Fibroblast of peridontal ligament (primary cell): Measurements from ENCODE around the gene MBTPS1.

Experiments used
- DNase-seq: peaks from one replicate; pipeline ENCODE4 v3.0.0-alpha.2; 2010; ENCODE audit errors: extremely low read depth

MBTPS1 gene

GRCh38 chr16:84036982-84037425 is 79.7 kb downstream of the MBTPS1 start:
- no peak for DNase-seq

- DNase-seq: no peak
Measured at GRCh38 chr16:84036131-84036530, 80.6 kb downstream of the MBTPS1 start.

GRCh38 chr16:84034516-84034915 is 82.2 kb downstream of the MBTPS1 start:
- DNase-seq: no peak

DNA sequence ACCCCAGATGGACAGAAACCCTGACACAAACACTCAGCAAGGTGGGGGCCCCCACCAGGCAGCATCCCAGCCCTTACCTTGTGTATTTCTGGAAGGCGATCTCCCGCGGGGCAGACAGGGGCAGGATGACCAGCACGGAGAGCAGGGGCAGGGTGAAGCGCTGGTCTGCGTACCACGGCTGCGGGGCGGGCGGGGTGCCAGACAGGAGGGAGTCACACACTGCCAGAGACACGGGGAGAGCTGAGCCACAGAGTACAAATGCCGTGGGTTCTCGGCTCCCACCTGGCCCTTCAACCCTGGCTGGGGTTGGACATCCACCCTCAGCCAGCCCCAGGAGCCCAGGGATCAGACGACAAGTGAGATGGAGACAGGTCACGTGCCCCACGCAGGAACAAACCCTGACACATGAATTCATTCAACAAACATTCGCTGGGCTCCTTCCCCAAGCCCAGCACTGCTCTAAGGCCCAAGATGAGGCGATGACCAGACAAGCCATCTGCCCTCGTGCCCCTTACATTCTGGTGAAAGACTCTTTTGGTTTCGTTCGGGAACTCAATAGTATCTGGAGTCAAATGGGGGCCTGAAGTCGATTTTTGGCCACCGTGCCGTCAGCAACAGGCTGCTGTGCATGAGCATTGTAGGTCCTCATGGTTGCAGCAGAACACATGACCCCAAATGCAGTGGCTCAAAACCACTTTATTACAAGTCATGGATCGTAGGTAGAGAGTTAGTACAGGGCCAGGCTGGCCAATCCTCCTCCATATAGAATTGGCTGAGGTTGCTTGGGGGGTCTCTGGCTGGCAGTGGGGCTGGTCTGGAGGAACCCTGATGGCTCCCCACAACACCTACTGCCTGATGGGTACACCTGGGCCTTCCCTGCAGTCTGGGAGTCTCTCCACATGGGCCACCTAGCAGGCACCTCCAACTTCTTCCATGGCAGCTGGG is 83.2 kb downstream of the MBTPS1 start:
- DNase-seq: no peak

DNA sequence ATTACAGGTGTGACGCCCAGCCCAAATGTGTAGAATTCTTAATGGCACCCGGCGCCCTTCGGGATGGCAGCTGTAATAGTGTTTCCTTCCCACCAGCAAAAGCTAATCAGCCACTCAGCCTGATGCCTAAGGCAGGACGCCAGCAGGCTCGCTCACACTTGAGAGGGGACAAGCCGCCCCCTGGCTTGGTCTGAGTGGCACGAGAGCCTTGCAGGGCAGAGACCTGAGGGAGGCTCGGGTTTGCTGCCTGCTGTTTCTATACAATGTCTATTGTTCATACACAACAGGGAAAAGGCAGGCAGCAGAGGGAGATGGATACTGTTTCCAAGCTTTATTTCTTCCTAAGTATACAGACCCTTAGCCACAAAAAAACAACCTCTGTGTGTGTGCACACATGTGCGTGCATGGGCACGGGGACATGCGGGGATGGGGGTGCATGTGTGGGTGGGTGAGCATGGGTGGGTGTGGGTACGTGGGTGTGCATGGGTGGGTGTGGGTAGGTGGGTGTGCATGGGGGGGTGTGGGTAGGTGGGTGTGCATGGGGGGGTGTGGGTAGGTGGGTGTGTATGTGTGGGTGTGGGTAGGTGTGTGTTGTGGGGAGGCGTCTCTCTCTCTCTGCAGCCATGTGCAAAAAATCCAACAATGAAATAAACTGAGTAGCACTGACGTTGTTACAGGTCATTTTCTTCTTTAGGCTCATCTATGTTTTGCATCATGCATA is 84.1 kb downstream of the MBTPS1 start:
- no peak for DNase-seq

GRCh38 chr16:84031556-84031955 is 85.2 kb downstream of the MBTPS1 start:
- no peak for DNase-seq

GRCh38 chr16:84029297-84030047 is 87.3 kb downstream of the MBTPS1 start:
- DNase-seq: no peak

- no peak for DNase-seq
Measured at GRCh38 chr16:84027625-84028024, 89.1 kb downstream of the MBTPS1 start.

GRCh38 chr16:84026606-84027005 is 90.1 kb downstream of the MBTPS1 start:
- DNase-seq: no peak

- DNase-seq: peak; percentile 33
Measured at GRCh38 chr16:84024854-84025253, 91.9 kb downstream of the MBTPS1 start.

- DNase-seq: no peak
Measured at GRCh38 chr16:84022644-84023043, 94.1 kb downstream of the MBTPS1 start.

DNA sequence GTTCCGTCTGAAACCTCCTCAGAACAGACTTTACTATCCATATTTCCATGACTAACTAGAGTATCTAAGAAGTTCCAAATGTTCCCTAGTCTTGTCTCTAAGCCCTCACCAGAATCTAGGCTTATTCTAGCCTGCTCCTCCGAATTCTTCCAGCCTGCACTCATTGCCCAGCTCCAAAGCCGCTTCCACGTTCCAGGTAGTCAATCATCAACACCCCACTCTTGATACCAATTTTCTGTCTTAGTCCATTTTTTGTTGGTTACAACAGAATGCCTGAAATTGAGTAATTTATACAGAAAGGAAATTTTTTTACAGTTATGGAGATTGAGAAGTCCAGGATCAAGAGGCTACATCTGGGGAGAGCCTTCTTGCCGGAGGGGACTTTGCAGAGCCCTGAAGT is 95.3 kb downstream of the MBTPS1 start:
- no peak for DNase-seq

GRCh38 chr16:84020353-84020752 is 96.4 kb downstream of the MBTPS1 start:
- no peak for DNase-seq

DNA sequence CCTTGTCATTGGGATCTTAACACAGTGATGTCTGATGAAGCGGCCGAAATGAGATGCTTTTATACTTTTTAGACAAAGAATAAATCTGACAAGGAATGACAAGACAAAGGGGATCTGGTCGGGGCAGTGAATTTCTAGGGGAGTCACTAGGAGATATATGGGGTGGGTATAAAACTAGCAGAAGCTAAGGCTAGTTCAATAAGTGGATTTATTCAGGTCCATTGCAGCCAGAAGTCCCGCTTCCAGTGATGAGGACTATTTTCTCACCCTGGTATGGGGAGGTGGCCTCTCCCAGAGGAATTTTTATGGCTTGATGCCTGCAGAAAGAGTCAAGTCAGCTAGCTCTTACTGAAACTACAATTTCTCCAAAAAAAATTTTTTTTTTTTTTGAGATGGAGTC is 98.0 kb downstream of the MBTPS1 start:
- DNase-seq: no peak

DNA sequence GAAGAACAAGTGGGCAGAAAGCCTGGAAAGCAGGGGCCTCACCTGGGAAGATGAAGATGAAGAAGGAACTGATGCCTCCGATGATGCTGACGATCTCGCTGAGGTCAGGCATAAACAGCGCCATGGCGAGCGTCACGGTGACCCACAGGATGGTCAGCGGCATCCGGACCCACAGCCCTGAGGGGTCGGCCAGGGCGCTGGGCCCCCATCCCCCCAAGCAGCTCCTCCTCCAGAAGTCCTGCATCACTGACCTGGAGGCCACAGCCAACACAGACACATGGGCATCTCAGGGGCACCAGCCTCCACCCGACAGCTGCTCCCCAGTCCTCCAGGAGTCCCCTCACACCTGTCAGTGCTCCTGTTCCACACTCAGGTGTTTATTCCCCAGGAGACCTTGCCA is 100.3 kb downstream of the MBTPS1 start:
- no peak for DNase-seq

DNA sequence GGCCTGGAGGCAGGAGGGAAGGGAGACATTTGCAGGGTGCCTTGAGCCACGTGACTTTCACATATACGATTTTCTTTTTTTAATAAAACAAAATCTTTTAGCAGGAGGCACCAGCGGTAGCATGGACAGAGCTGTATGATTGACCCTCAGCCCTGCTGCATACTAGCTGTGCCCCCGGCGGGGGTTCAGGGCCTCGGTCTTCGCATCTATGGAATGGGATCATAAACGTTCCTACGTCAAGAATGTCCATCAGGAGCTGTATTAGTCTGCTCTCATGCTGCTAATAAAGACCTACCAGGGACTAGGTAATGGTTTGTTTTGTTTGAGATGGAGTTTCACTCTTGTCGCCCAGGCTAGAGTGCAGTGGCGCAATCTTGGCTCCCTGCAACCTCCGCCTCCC is 101.3 kb downstream of the MBTPS1 start:
- no peak for DNase-seq

DNA sequence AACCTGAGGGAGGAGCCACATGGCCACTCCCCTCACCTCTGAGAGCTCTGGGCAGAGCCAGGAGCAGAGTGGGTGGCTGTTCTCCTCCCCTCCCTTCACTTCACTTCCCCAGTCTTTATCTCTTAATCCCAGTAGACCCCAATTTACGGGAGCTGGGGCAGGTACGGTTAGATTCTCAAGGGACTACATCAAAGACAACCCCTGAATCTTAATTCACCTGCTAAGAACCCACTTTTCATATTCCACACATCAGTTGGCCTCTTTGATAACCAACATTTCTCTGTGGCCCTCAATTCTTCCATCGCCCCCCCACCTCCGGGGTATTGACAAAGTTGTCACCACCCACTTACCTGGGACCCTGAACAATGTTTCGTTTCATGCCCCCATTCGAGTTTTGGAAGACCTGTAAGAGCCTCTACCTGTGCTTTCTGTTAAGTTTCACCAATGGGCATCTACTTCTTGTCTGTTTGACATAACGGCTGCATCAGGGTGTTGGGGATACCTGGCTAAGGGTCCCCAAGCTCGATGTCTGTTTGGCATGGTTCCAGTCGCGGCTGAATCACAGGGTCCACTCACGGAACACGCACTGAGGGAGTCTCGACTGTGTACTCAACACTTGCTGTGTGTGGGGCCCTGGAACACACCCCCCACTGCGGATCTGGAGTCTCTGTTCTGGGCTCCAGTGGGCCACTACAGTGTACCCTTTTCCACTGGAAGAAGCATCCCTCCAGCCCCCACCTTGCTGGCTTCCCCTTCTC is 102.0 kb downstream of the MBTPS1 start:
- no peak for DNase-seq

GRCh38 chr16:84013787-84014569 is 102.8 kb downstream of the MBTPS1 start:
- DNase-seq: no peak

DNA sequence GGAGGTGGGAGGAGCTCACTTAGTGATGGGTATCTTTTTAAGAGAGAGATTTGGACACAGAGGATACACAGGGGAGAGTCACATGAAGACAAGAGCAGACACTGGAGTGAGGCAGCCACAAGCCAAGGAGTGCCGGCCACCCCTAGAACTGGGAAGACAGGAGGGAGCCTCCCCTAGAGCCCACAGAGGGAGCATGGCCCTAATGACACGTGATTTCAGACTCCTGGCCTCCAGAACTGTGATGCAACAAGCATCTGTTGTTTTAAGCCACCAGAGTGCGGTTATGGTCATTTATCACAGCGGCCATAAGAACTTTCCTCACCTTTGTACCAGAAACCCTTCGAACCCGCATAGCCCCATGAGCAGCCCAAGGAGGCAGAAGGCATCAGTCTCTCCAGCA is 107.5 kb downstream of the MBTPS1 start:
- no peak for DNase-seq

GRCh38 chr16:84007965-84008364 is 108.8 kb downstream of the MBTPS1 start:
- no peak for DNase-seq

GRCh38 chr16:84007520-84007919 is 109.2 kb downstream of the MBTPS1 start:
- no peak for DNase-seq
